K562 (cell line): Measurements from ENCODE around the gene EPB42. TPM values are rescaled to one million over a fixed set of nuclear protein-coding genes. Genes with fewer than 3 reads are reported as not detected.

Experiments used
- ATAC-seq: fragments of 200-7000 bp; cut with Tn5 transposase; 3 replicates; pipeline ENCODE4 v1.9.1; 2020; ENCODE audit warnings: moderate library complexity
- BruUV-seq: library from RNA; stranded (reverse); fragments of 400-500 nt; replicated peaks from 2 replicates; lab custom pipeline; 2021; lab: Mats Ljungman, UMichigan
- CTCF ChIA-PET: fragments of 300-600 bp; formaldehyde crosslinking; extraction: SDS; loops from one replicate; lab custom pipeline; 2021; ENCODE audit warnings: low intra/inter-chr PET ratio; lab: Yijun Ruan, JAX
- POLR2A ChIA-PET: fragments of 300-600, 350-650 bp; sonication (Branson Sonifier 250); formaldehyde crosslinking; extraction: SDS; loops from one replicate; lab custom pipeline; 2021; ENCODE audit warnings: antibody characterized with exemption, inconsistent platforms; lab: Yijun Ruan, JAX
- DNase-seq, 4 experiments: peaks; one replicate each; pipeline versions ENCODE4 v3.0.0 to v3.0.0-alpha.2; 2011 to 2018; ENCODE audit warnings: low spot score in 3 of 4, mixed read lengths in 3 of 4; ENCODE audit errors: extremely low read depth in 1 of 4
- FAIRE-seq: peaks from 2 replicates; lab custom pipeline; 2011; peaks lifted over from hg19 to GRCh38; lab: Jason Lieb, UNC
- H2AFZ ChIP-seq: 2 replicates; pipeline ENCODE4 v1.6.0; 2011; ENCODE audit warnings: low read depth, low read length, control low read depth, inconsistent platforms
- H3K27ac ChIP-seq: fragments of 200-600 bp; 3 replicates; pipeline ENCODE4 v1.8.0; 2011; ENCODE audit warnings: low read depth, mild to moderate bottlenecking, control low read depth, inconsistent platforms, low read length, moderate library complexity, mixed read lengths; ENCODE audit errors: extremely low read depth
- H3K27me3 ChIP-seq, 2 experiments: fragments of 300-600 bp in 1 of 2; 2 replicates in 1 of 2; 3 replicates in 1 of 2; pipeline versions ENCODE4 v1.6.0 to v1.8.0; 2011; ENCODE audit warnings: inconsistent platforms in 2 of 2, low read length in 2 of 2, mild to moderate bottlenecking in 1 of 2, mixed read lengths in 1 of 2, moderate library complexity in 1 of 2; ENCODE audit not compliant: control insufficient read depth in 2 of 2, insufficient read depth in 2 of 2
- H3K36me3 ChIP-seq: fragments of 300-600 bp; 3 replicates; pipeline ENCODE4 v1.8.0; 2011; ENCODE audit warnings: mild to moderate bottlenecking, low read length, inconsistent platforms; ENCODE audit not compliant: control insufficient read depth, insufficient read depth
- H3K4me1 ChIP-seq, 2 experiments: fragments of 200-600 bp in 1 of 2; replicated peaks in 1 of 2; 2 replicates in 1 of 2; 3 replicates in 1 of 2; pipeline versions ENCODE4 v1.5.1 to v1.8.0; 2011; ENCODE audit warnings: inconsistent platforms in 2 of 2, low read length in 2 of 2, mild to moderate bottlenecking in 1 of 2, mixed read lengths in 1 of 2, moderate library complexity in 1 of 2; ENCODE audit not compliant: control insufficient read depth in 2 of 2, insufficient read depth in 2 of 2
- H3K4me2 ChIP-seq: 2 replicates; pipeline ENCODE4 v1.6.1; 2011; ENCODE audit warnings: low read length, control low read depth, inconsistent platforms, mixed read lengths; ENCODE audit not compliant: insufficient read depth
- H3K4me3 ChIP-seq: fragments of 200-600 bp; sonication (generic), shearing (Covaris generic); 2 replicates; pipeline ENCODE4 v1.5.1; 2016; ENCODE audit warnings: control low read depth, inconsistent platforms
- H3K79me2 ChIP-seq: fragments of 200-600 bp; 3 replicates; pipeline ENCODE4 v1.8.0; 2011; ENCODE audit warnings: low read length, inconsistent platforms; ENCODE audit not compliant: control insufficient read depth, insufficient read depth
- H3K9ac ChIP-seq, 2 experiments: 2 replicates each; pipeline versions ENCODE4 v1.6.0 to v1.6.1; 2011; ENCODE audit warnings: low read depth in 2 of 2, low read length in 2 of 2, control low read depth in 1 of 2, inconsistent platforms in 1 of 2, mild to moderate bottlenecking in 1 of 2, mixed read lengths in 1 of 2; ENCODE audit not compliant: insufficient read depth in 1 of 2
- H3K9me1 ChIP-seq: one replicate; pipeline ENCODE4 v1.6.0; 2011; ENCODE audit warnings: inconsistent platforms, mild to moderate bottlenecking, low read length, moderate library complexity; ENCODE audit not compliant: control insufficient read depth, insufficient read depth
- H3K9me3 ChIP-seq: replicated peaks from 2 replicates; pipeline ENCODE4 v1.5.1; 2011; ENCODE audit warnings: low read depth, low read length, inconsistent platforms; ENCODE audit not compliant: control insufficient read depth, insufficient read depth
- H4K20me1 ChIP-seq: replicated peaks from 2 replicates; pipeline ENCODE4 v1.6.1; 2011; ENCODE audit warnings: low read length, inconsistent platforms, mixed read lengths; ENCODE audit not compliant: control insufficient read depth, insufficient read depth
- C11orf30 ChIP-seq: fragments of 450-650 bp; IDR thresholded peaks from 2 replicates; pipeline ENCODE4 v1.6.1; 2016; ENCODE audit warnings: low read depth, mild to moderate bottlenecking
- LCOR ChIP-seq: sonication (generic); formaldehyde crosslinking; IDR thresholded peaks from 2 replicates; pipeline ENCODE4 v1.8.0; 2022; ENCODE audit warnings: mild to moderate bottlenecking, missing genetic modification reagents
- MAFF ChIP-seq: IDR thresholded peaks from 2 replicates; pipeline ENCODE4 v1.6.1; 2012; ENCODE audit warnings: low read length, improper control_type of control experiment
- NFXL1 ChIP-seq: fragments of 450-650 bp; formaldehyde crosslinking; IDR thresholded peaks from 2 replicates; pipeline ENCODE4 v1.4.0; 2021; ENCODE audit warnings: mild to moderate bottlenecking
- POLR2G ChIP-seq: fragments of 200-400 bp; formaldehyde crosslinking; IDR thresholded peaks from 2 replicates; pipeline ENCODE4 v1.6.1; 2017; ENCODE audit warnings: low read depth, mild to moderate bottlenecking, antibody characterized with exemption, low read length, moderate library complexity
- RAD51 ChIP-seq: fragments of 450-650 bp; IDR thresholded peaks from 2 replicates; pipeline ENCODE4 v1.7.1; 2016; ENCODE audit warnings: low read depth, mild to moderate bottlenecking, borderline replicate concordance
- SMARCA4 ChIP-seq: fragments of 450-650 bp; IDR thresholded peaks from 2 replicates; pipeline ENCODE4 v1.6.1; 2016
- ZNF121 ChIP-seq: sonication (generic); formaldehyde crosslinking; conservative IDR thresholded peaks from 2 replicates; pipeline ENCODE4 v1.8.0; 2022; ENCODE audit warnings: missing genetic modification reagents
- ZNF316 ChIP-seq: fragments of 450-650 bp; IDR thresholded peaks from 2 replicates; pipeline ENCODE4 v1.6.1; 2016
- WGBS: fragments of 100-300 bp; shearing (Covaris generic); methylation state at CpG from one replicate; pipeline ENCODE4 v1.1.6; 2016; ENCODE audit warnings: low coverage, mixed read lengths; ENCODE audit not compliant: insufficient coverage; ENCODE audit errors: missing lambda C conversion rate; 5-methylcytosine and 5-hydroxymethylcytosine counted together
- in situ Hi-C: fragments of 300-500 bp; cut with MboI; formaldehyde crosslinking; loops from 4 replicates; pipeline ENCODE4 v1.15.0; 2018; ENCODE audit warnings: inconsistent platforms, mixed read lengths
- intact Hi-C: fragments of 100-400 bp; cut with micrococcal nuclease; formaldehyde crosslinking; loops from 2 replicates; pipeline ENCODE4 v1.14.2; 2022
- polyA plus RNA-seq, 8 experiments: library from polyadenylated mRNA; depleted of rRNA in 4 of 8; stranded (reverse) in 5 of 8; unstranded in 3 of 8; fragments of >200 nt; fragmentation: Nextera tagmentation in 2 of 8; fragmentation: Illumina TruSeq in 1 of 8; extraction: Ambion mirVana in 2 of 8; extraction: Trizol in 1 of 8; gene quantifications; 2 replicates each; pipeline versions ENCODE4 v1.2.1 to v1.2.3, GENCODE V29; 2011 to 2014; ENCODE audit warnings: inconsistent platforms in 1 of 8, missing spikeins in 1 of 8
- total RNA-seq, 7 experiments: library from RNA; depleted of rRNA in 6 of 7; stranded (reverse); fragments of >200 nt in 6 of 7; fragmentation: Illumina TruSeq in 2 of 7; extraction: Trizol in 2 of 7; gene quantifications; 2 replicates each; pipeline versions ENCODE4 v1.2.1 to v1.2.3, GENCODE V29; 2011 to 2021; ENCODE audit warnings: low replicate concordance in 1 of 7

EPB42 gene
- total and polyA plus RNA-seq, 9 of the 15 experiments (the other 6 are each of a cell fraction or from before 2014, with no cell fraction given), result 0.38 to 2.3 (median 1.4) TPM

DNA sequence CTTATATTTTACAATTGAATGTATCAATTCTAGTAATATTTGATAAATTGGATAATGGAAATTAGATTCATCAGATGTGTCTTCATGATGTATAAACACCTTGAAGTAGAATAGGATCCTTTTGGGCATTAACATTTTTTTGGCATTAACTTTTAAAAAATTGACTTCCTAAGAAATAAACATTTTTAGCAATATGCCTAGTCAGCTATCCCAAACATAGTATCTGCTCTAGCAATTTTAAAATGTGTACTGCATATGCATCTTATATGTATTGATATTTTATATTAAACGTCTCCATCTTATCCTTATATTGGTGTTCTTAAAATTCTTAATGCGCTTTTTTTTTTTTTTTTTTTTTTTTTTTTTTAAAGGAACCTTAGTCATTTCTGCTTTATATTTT, 27.1 kb downstream of the EPB42 start:
- Histone ChIP-seq H3K79me2 (no peaks in the 10 kb centered on the region), H3K4me3 (no peak overlapping the region), H3K9me3 (peaks cover 2% of the 10 kb centered on the region; the same call in 1 of the 2 replicates), H4K20me1 (no peaks in the 10 kb centered on the region), H3K4me1 (no peaks in the 10 kb centered on the region), H3K9me1 (no peaks in the 10 kb centered on the region), H3K36me3 (peaks cover 71% of the 10 kb centered on the region), H3K27me3 (no peaks in the 10 kb centered on the region), H3K9ac (no peak overlapping the region)
- intact Hi-C loops, result loop anchor here (2.0 kb wide), 1 partner anchor 59 kb away; no protein-coding TSS in a partner anchor
- no peak for ATAC-seq
- WGBS, result 73% methylated on average over 1 of the region's 2 CpGs
- CTCF ChIA-PET, result no interaction called here
- no TSS peak for BruUV-seq
- TF ChIP-seq ZNF316 (peak; percentile 81), MAFF (0 out of 2 replicates have a peak, but pooled peaks have one; percentile 4), RAD51 (no peak), C11orf30 (peak; percentile 48; the same call in 1 of the 2 replicates)
- TF ChIP-seq, all 486 proteins: peak for 3
- Histone ChIP-seq H3K4me2 (no peak overlapping the region), H3K27ac (no peak overlapping the region), H2AFZ (no peak overlapping the region)
- in situ Hi-C loops, result no loop called here
- DNase-seq, result no peak
- POLR2A ChIA-PET, result interaction anchor here (1.0 to 4.7 kb wide), 3 partner anchors 10 to 14 kb away, joined by 3 to 20 read pairs (median 3); no protein-coding TSS in a partner anchor
- no peak for FAIRE-seq

DNA sequence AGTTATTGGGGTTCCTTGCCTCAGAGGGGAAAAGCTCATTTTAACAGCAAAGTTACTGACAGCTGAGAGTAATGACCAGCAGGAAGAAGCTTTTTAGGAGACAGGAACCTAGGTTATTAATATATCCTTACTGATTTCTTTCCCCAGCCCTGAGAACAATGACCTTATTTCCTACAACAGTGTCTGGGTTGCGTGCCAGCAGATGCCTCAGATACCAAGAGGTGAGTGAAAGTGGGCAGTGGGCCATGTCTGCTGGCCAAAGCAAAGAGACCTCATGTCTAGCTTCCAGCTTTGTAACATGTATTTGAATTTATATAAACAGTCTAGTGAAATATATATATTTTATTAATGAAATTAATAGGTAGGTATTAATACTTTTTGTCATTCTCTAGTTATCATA, 30.6 kb downstream of the EPB42 start:
- intact Hi-C loops (no loop called here), in situ Hi-C loops (no loop called here)
- no peak overlapping the region for H3K4me3 ChIP-seq
- H3K4me1 ChIP-seq, result peaks cover 0 to 2% of the 10 kb centered on the region in 2 experiments; a peak in 2 of 5 replicates
- no peak for DNase-seq
- H3K9me1 ChIP-seq, result no peaks in the 10 kb centered on the region
- H3K27ac ChIP-seq, result no peak overlapping the region
- peaks cover 63% of the 10 kb centered on the region for H3K36me3 ChIP-seq
- FAIRE-seq, result no peak
- CTCF ChIA-PET, result no interaction called here
- no peaks in the 10 kb centered on the region for H4K20me1 ChIP-seq
- BruUV-seq, result no TSS peak
- TF ChIP-seq ZNF121 (no peak), NFXL1 (CRISPR knock-in tag) (no peak), SMARCA4 (no peak), LCOR (CRISPR knock-in tag) (no peak), POLR2G (no peak)
- H3K4me2 ChIP-seq, result no peak overlapping the region
- H3K9me3 ChIP-seq, result no peaks in the 10 kb centered on the region
- no peaks in the 10 kb centered on the region for H3K27me3 ChIP-seq
- peaks cover 18% of the 10 kb centered on the region for H3K79me2 ChIP-seq
- H3K9ac ChIP-seq, result no peak overlapping the region
- WGBS, result 100% methylated on average over 1 of the region's 1 CpG
- H2AFZ ChIP-seq, result no peak overlapping the region
- ATAC-seq, result no peak
- POLR2A ChIA-PET, result interaction anchor here (0.7 to 1.1 kb wide), 2 partner anchors 10 to 1337 kb away, joined by 3 read pairs; no protein-coding TSS in a partner anchor
